NT2/D1 (cell line): ENCODE results near the gene AP1S1.

Experiments
- SUZ12 ChIP-seq: IDR thresholded peaks from 2 replicates; pipeline ENCODE4 v1.6.1; 2011; ENCODE audit not compliant: insufficient read length, insufficient read depth; ENCODE audit errors: extremely low read depth
- YY1 ChIP-seq: IDR thresholded peaks from 2 replicates; pipeline ENCODE4 v1.6.1; 2011; ENCODE audit not compliant: insufficient read length, insufficient read depth
- ZNF274 ChIP-seq: IDR thresholded peaks from 2 replicates; pipeline ENCODE4 v1.6.1; 2011; ENCODE audit warnings: mild to moderate bottlenecking, low read depth, low read length

GRCh38 chr7:101114492-101114891, 39.8 kb upstream of the AP1S1 start:
- TF ChIP-seq YY1 (no peak), SUZ12 (no peak), ZNF274 (no peak)
